A673 (cell line): ENCODE results near the gene DDC.

Experiments used
- CTCF ChIP-seq: fragments of 300-800, 200-600 bp; sonication (generic); conservative IDR thresholded peaks from 2 replicates; pipeline ENCODE4 v1.5.1; 2017; ENCODE audit warnings: low read depth, mild to moderate bottlenecking, antibody characterized with exemption, low read length, moderate library complexity, mixed read lengths
- EZH2 ChIP-seq: fragments of 200-600 bp; sonication (generic); IDR thresholded peaks from 2 replicates; pipeline ENCODE4 v1.6.1; 2017; ENCODE audit warnings: borderline replicate concordance, low read depth, mild to moderate bottlenecking, mixed read lengths, antibody characterized with exemption, low read length; ENCODE audit not compliant: poor library complexity, severe bottlenecking

GRCh38 chr7:50557099-50557498 lies 8.1 kb downstream of the DDC start:
- TF ChIP-seq CTCF (no peak), EZH2 (no peak)
